ENCODE measurements around the gene AEBP1.

- TF ChIP-seq CTCF (conservative IDR thresholded peaks at IDR 0.05; ENCODE audit: low read depth, low read length) (no peak), CHD1 (IDR thresholded peaks at IDR 0.05; ENCODE audit: low read depth, low read length) (no peak), RAD21 (IDR thresholded peaks at IDR 0.05; ENCODE audit: low read length) (no peak), POLR2A (IDR thresholded peaks at IDR 0.05; ENCODE audit: low read depth, low read length) (no peak), BHLHE40 (IDR thresholded peaks at IDR 0.05; ENCODE audit: low read depth, low read length) (no peak), USF2 (IDR thresholded peaks at IDR 0.05; ENCODE audit: low read depth, low read length) (no peak), CEBPB (IDR thresholded peaks at IDR 0.05; ENCODE audit: low read depth, low read length) (no peak), RFX5 (IDR thresholded peaks at IDR 0.05; ENCODE audit: low read depth, low read length) (no peak), MAZ (IDR thresholded peaks at IDR 0.05; ENCODE audit: borderline replicate concordance, low read depth, low read length) (no peak), MAFK (IDR thresholded peaks at IDR 0.05; ENCODE audit: low read depth, low read length) (no peak), SMC3 (IDR thresholded peaks at IDR 0.05; ENCODE audit: low read depth, low read length) (no peak), RCOR1 (IDR thresholded peaks at IDR 0.05; ENCODE audit: insufficient replicate concordance, low read length) (no peak), FOS (IDR thresholded peaks at IDR 0.05; ENCODE audit: low read depth, low read length) (no peak)
These were observed 44.0 kb downstream of the AEBP1 start for GRCh38 chr7:44148166-44148565.
